ENCODE data around the gene SRGAP2B. TPM values are rescaled to one million over a fixed set of nuclear protein-coding genes. Genes with fewer than 3 reads are reported as not detected.
"Not testable (repeated sequence)": the region's sequence is repeated elsewhere in the genome, so short reads cannot be mapped to it uniquely, and the experiment has no call there.

SRGAP2B gene
- total RNA-seq, 1 donor, result 32.3 TPM

DNA sequence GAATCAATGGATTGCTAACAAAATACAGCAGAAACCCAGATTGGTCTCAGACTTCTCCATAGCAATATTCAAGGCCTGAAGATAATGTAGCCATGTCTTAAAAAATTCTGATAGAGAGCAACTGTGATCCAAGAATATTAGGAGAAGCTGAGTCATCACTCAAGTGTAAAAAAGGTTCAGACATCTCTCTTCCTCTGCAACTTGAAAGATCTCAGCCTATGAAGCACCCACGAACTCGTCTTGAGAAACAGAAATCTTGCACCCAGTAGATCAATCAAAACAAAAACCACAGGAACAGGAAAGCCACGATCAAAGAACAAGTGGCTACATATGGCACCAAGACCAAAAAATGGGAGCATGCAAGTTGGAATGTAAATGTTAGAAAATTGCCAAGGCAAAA lies 85.2 kb downstream of the SRGAP2B start:
- H3K4me3 ChIP-seq (ENCODE audit: low read depth, low read length); DNase-seq (ENCODE audit: low read depth): not testable (repeated sequence)

GRCh38 chr1:145008388-145008787 lies 86.7 kb downstream of the SRGAP2B start:
- not testable (repeated sequence) for H3K4me3 ChIP-seq (ENCODE audit: low read depth, low read length); DNase-seq (ENCODE audit: low read depth)

DNA sequence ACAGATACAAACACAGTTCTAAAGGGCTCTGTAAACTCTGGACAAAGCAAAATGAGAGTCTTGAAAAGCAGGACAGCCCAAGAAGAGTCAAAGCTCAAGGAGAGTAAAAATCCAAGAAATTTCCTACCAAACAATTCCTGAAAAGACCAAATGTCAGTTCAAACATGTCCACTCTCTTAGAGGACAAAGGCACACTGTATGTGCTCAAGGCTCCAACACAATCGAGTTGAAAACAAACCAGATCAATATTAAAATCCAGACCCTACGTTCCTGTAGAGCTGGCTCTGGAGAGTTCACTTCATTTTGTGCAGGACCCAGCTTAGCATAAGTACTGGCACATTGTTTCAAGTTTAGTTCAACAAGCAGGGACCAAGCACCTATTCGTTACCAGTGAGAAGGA lies 90.0 kb downstream of the SRGAP2B start:
- not testable (repeated sequence) for H3K4me3 ChIP-seq (ENCODE audit: low read depth, low read length); DNase-seq (ENCODE audit: low read depth)

GRCh38 chr1:145001381-145001780 lies 93.7 kb downstream of the SRGAP2B start:
- not testable (repeated sequence) for H3K4me3 ChIP-seq (ENCODE audit: low read depth, low read length); DNase-seq (ENCODE audit: low read depth)

- not testable (repeated sequence) for H3K4me3 ChIP-seq (ENCODE audit: low read depth, low read length); DNase-seq (ENCODE audit: low read depth)
Observed at GRCh38 chr1:145000743-145001326, 94.3 kb downstream of the SRGAP2B start.

DNA sequence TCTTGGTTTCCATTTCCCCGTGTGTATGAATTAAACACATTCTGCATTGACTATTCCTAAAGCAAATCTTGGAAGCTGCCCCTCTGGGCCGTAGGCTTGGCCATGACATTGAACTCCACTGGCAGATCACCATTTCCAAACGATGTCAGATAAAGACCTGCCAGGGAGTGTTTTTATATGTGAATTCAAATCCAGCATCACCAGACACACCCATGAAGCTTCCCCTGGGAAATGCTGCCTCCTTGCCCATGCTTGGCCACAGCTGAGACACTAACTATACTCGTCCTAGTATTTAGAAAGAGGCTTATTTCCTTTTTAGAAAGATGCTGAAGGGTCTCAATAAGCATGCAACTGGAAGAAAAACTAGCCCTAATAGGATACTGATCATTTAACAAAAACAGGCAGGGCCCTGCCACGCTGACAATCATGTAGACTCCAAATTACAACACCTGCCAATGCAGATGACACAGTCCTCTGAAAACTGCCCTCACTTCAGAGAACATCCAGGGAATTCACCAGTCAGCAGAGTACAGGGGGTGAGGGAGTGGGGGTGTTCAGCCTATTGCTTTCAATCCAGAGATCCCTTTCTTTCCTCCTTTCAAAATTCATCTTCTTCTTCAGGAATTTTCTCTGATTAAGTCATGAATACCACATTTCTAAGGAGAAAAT lies 94.9 kb downstream of the SRGAP2B start:
- DNase-seq (ENCODE audit: low read depth); H3K4me3 ChIP-seq (ENCODE audit: low read depth, low read length): not testable (repeated sequence)

DNA sequence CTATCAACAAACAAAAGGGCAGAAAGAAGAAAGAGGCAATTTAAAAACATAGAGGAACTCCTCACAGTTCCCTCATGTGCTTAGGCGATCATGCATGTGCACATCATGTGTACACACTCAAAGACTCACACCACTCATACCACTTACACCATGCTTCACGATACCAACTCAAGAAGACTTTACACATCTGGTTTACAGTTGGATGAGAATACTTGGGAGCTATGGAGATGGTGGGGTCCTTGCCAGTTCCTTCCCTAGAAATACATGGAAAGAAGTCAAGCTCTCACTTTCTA lies 96.2 kb downstream of the SRGAP2B start:
- not testable (repeated sequence) for DNase-seq (ENCODE audit: low read depth); H3K4me3 ChIP-seq (ENCODE audit: low read depth, low read length)

DNA sequence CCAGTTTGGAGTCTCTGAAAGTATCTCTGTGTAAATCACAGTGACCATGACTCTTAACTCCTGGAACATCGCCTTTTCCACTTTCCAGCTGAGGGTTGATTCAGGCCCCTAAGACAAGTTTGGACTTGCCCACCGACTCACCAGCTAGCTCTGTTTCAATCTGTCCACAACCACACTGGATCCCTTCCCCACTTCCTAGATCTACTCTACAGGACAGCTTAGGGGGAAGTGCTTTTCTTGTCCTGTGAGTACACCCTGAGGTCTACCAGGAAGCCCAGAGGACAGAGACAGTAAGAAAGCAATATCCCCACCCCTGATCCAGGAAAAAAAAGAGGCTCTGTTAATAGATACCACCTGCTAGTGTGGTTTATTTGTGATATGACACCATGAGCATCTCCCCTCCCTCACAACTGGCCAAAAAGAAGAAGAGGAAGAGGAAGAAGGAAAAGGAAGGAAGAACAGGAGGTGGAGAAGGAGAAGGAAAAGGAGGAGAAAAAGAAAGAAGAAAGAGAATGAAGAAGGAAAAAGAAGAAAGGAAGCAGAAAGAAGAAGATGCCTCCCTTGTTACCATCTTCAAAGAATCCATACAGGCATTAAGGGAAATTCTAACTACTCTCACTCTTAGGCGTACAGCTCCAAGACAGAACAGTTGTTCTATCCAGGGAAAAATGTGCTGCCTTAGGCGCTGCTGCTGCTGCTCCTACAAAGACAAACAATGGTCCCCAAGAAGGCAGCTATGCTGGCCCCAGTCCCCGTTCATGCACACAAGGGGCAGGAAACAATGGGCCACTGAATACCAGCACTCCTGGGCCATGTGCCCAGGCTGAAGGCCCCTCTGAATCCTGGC lies 96.8 kb downstream of the SRGAP2B start:
- not testable (repeated sequence) for DNase-seq (ENCODE audit: low read depth)

DNA sequence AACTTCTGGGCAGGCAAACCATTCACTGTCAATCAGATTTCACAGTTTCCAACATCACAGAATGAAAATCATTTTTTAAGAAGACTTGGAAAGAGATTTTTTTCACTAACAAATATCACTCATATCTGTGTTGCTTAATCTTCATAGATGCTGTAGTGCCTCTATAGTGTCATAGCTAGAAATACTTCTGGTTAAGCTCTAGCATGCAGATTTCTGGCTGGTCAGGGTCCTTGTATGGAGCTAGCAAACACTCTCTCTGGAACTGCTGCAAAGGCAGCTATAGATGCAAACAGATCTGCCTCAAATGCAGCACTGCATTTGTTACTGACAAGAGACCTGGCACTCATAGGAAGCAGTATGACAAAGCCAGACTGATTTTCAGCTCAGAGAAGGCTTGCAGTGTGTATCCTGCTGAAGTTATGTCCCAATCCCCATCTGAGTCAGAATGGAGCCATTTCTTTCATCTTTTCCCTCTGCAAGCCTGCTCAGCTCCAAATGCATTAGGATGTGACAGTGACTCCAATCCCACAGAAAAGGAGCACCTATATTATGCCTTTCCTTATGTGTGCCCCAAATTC lies 99.2 kb downstream of the SRGAP2B start:
- H3K4me3 ChIP-seq (ENCODE audit: low read depth, low read length), result not testable (repeated sequence)
- peak; percentile 65 for DNase-seq (ENCODE audit: low read depth)

More for the DNA sequence above, 96.8 kb downstream of the SRGAP2B start:
- H3K4me3 ChIP-seq (ENCODE audit: low read depth, low read length), result not testable (repeated sequence)

- DNase-seq (ENCODE audit: low read depth), result peak; percentile 70
- H3K4me3 ChIP-seq (ENCODE audit: low read depth, low read length), result not testable (repeated sequence)
Observed at GRCh38 chr1:144992915-144993314, 102.2 kb downstream of the SRGAP2B start.

- not testable (repeated sequence) for DNase-seq (ENCODE audit: low read depth); H3K4me3 ChIP-seq (ENCODE audit: low read depth, low read length)
Observed at GRCh38 chr1:144990611-144991010, 104.5 kb downstream of the SRGAP2B start.

GRCh38 chr1:144987131-144987530 lies 108.0 kb downstream of the SRGAP2B start:
- H3K4me3 ChIP-seq (ENCODE audit: low read depth, low read length); DNase-seq (ENCODE audit: low read depth): not testable (repeated sequence)

DNA sequence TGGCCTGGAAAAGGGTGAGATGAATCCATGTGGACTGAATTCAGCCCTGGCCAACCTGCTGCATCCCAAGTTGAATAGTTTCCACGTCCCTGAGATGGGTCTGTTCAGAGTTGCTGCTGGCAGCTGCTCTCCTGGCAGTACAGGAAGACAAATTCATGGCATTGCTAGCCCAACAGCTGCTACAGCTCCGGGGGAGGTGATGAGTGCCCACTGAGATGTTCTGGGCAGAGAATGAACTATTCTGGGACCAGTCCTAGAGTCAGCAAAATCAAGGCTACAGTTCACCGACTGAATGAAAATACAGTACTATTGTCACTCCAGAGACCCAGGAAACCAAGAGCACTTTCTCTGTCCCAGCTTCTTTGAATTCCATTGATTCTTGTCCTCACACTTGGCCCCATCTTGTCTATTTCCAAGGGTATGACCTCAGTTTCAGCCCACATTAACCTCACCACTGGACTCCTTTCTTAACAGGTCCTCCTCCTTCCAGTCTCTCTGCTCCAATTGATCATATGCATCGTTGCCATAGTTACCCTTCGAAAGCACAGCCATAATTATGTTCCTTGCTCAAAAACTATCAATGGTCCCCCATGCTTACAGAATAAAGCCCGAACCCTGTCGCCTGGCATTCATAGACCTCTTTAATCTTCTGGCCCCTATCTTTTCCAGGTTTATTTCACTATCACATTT lies 108.8 kb downstream of the SRGAP2B start:
- not testable (repeated sequence) for DNase-seq (ENCODE audit: low read depth); H3K4me3 ChIP-seq (ENCODE audit: low read depth, low read length)

GRCh38 chr1:144985550-144986170 lies 109.5 kb downstream of the SRGAP2B start:
- not testable (repeated sequence) for H3K4me3 ChIP-seq (ENCODE audit: low read depth, low read length); DNase-seq (ENCODE audit: low read depth)

DNA sequence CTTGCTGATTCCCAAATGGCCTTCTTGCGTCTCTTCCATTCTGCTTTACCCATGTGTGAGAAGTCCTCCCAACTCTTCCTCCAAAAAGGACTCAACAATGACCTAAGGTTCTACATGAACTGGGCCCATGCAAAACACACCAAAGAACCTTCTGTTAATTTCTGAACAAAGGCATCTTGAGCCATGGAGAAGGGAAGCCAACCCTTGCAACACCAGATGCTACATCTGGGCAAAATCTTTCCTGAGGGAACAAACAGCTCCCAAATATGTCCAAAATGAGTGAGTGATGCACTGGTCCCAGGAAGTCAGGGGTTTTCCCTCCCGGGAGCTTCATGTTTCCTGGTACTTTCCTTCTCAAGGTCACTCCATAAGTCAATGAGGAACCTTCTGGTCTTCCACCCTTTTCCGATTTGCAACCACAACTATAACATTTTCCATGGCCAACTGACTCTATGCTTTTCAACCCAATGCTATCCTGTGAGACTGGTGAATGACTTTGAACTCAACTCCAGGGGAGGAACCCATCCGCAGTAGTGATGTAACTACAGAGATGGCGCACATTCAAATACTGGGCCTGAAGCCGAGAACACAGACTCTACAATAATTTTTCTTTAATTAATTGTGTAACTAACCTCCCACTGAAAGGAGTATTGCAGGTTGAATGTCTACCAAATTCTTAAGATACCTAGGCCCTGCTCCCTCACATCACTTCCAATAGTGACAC lies 112.2 kb downstream of the SRGAP2B start:
- not testable (repeated sequence) for DNase-seq (ENCODE audit: low read depth); H3K4me3 ChIP-seq (ENCODE audit: low read depth, low read length)

DNA sequence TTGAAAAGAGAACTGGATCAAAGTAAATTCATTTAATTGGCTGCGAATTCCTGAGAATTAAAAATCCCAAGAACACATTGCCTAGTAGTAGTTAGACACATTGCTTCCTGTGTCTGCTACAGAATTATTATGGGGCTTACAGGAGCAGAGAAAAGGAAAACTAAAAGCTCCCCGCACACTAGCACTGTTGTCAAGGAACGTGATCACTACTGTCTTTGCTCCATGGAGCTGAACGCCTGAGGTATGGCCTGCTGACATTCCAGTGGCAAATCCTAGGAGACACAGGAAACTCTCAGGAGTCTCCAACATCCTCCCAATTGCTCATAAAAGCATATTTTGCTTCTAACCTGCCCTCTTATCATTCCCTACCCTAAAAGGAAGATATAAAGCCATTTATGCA lies 114.0 kb downstream of the SRGAP2B start:
- H3K4me3 ChIP-seq (ENCODE audit: low read depth, low read length); DNase-seq (ENCODE audit: low read depth): not testable (repeated sequence)

- not testable (repeated sequence) for DNase-seq (ENCODE audit: low read depth); H3K4me3 ChIP-seq (ENCODE audit: low read depth, low read length)
Observed at GRCh38 chr1:144979960-144980595, 115.0 kb downstream of the SRGAP2B start.

Data from fibroblast of the aortic adventitia (primary cell).